Esophagus mucosa (tissue), 1 donor: ENCODE data around the gene LACTBL1. TPM values are rescaled to one million over a fixed set of nuclear protein-coding genes. Genes with fewer than 3 reads are reported as not detected.
"Not testable (repeated sequence)": the region's sequence is repeated elsewhere in the genome, so short reads cannot be mapped to it uniquely, and the experiment has no call there.

ENCODE experiments used
- ATAC-seq: fragments of 200-7000 bp; cut with Tn5 transposase; one replicate; pipeline ENCODE4 v1.9.1; 2020
- total RNA-seq: library from RNA; stranded (reverse); gene quantifications from one replicate; pipeline ENCODE4 v1.2.4, GENCODE V29; 2023
- donor health status: DM: yes; HTN: yes; CAD: no.

The LACTBL1 gene
- total RNA-seq, 1 donor from 2014 or later, result not detected

GRCh38 chr1:22976461-22977243 lies 4.0 kb upstream of the LACTBL1 start:
- ATAC-seq, result peak; percentile 96

DNA sequence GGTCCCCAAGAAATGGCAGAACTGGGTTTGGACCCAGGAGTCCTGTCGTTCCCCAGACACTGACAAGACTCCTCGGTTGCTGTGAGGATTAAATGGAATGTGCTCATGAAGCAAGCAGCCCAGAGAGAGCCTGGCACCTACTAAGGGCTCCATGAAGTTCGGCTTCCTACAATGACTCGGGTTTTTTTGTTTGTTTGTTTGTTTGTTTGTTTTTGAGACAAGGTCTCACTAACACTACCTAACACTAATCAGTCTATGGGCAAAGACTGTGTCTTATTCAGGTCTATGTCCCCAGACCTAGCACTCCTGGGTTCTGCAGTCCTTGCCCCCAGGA lies 3.4 kb upstream of the LACTBL1 start:
- no peak for ATAC-seq

DNA sequence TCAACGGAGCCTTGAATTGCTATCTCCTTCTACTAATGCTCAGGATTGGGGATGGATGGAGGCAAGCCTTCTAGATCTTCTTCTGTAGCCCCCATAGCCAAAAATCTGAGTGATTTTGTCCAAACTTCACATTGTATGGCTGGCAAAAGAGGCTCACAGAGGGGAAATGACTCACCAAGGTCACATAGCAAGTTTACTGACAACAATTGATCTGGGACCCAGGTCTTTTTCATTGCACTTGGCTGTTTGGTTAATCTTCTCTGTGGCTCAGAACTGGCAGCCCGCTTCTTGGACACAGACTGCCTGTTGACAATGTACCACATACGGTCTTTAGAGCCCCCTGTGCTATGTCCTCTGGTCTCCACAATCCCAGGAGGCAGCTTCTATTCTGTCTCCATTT lies 3.0 kb upstream of the LACTBL1 start:
- ATAC-seq, result no peak

DNA sequence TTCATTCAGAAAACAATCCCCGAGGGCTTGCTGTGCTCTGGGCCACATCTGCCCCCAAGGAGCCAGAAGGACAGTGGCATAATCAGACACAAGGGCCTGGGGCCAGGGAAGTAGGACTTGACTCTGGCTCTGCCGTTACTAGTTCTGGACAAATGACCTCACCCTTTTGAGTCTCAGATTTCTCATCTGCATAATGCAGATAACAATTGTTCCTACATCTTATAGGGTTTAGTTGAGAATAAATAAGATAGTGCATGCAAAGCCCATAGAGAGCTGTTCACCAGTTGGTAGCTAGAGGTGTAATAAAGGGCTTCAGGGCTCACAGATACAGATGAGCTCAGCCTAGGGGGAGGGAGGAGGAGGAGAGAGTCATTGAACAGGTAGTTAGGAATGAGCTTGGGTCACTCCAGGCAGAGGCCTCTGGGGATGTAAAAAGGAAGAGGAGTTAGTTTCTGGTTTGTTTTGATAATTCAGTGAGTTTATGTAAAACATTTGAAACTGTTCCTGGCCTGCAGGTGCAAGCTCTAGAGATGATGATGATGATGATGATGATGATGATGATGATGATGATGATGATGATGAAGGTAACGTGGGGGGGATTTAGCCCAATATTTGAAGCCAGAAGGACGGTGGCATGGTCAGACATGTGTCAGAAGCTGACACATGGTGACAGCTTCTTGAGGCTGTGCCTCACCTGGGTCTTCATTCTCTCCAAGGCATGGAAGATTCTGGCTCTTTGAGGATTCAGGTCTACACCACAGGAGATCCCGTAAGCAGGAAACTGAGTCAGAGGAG lies 858 bp downstream of the LACTBL1 start:
- no peak for ATAC-seq

DNA sequence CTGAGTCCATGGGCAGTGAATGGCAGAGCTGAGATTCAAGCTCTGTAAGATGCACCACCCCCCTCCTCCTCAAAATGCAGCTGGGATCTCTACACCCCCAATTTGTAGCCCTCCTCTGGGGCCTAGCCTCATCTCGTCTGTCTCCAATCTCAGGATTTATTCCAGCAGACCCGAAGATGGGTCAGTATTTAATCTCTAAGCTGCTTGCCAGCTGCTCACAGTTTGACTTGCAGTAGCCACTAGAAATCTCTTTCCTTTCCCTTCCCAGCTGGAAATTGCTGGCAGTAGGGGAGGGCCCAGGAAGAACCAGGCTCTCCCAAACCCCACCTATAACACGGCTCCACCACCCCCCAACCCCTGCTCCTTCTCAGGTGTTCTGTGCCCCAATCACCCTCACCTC lies 1.5 kb downstream of the LACTBL1 start:
- ATAC-seq, result no peak

DNA sequence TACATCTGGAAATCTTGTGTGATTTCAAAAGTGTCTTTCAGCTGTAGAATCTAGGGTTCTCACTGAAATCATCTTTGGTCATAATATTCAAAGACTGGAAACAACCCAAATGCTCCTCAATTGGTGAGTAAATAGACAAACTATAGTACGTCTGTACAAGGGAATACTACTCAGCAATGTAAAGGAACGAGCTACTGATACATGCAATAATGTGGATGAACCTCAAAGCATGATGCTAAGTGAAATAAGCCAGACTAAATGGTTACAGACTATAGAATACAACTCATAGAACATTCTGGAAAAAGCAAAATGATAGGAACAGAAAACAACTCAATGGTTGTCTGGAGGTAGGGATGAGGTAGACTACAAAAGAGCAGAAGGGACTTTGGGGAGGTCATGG lies 2.6 kb downstream of the LACTBL1 start:
- no peak for ATAC-seq

GRCh38 chr1:22969304-22969709 lies 3.4 kb downstream of the LACTBL1 start:
- ATAC-seq, result peak; percentile 31

DNA sequence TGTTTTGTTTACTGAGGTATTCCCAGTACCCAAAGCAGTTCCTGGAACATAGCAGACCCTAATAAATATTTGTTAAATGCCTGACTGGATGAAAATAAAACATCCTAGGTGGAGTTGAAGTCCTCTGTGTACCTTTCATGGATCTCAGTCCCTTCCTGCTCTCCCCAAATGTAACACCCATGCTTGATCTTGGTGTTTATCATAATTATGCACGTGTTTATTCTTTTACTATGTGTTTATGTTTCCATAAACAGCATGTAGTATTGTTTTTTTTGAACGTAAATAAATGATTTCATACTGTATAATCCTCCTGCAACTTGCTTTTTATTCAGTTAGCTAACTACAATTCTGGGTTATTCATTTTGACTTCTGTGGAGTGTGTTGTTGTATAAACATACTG lies 4.8 kb downstream of the LACTBL1 start:
- ATAC-seq, result no peak

GRCh38 chr1:22966309-22966708 lies 6.4 kb downstream of the LACTBL1 start:
- no peak for ATAC-seq

DNA sequence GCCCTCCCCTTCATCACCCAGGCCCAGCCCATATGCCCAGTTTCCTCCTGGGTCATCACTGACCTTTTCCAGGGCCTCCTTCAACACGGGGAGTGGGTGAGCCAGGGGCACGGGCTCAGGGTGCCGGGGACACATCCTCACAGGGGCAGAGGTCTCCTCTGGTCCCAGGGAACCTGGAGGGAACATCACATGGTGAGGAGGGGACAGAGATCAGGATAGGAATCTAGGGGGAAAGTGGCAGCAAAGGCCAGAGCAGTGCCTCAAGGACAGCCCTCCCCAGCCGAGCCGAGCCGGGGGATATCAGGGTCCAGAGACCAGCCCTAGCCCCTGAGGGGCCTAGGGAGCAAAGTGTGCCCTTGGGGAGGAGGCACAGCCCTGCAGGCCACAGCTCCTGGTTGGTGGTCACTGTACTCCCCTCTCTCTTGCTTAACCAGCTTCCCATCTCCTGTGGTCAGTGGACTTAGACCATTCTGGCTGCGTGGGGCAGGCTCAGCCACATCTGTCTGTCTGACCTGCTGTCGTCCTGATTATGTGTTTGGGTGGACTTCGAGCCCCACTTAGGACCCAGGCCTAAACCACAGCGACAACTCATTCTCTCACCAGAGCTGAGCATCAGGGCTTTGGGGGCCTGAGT lies 9.5 kb downstream of the LACTBL1 start:
- ATAC-seq, result no peak

- ATAC-seq, result no peak
These were observed 10.1 kb downstream of the LACTBL1 start for GRCh38 chr1:22962558-22962957.

DNA sequence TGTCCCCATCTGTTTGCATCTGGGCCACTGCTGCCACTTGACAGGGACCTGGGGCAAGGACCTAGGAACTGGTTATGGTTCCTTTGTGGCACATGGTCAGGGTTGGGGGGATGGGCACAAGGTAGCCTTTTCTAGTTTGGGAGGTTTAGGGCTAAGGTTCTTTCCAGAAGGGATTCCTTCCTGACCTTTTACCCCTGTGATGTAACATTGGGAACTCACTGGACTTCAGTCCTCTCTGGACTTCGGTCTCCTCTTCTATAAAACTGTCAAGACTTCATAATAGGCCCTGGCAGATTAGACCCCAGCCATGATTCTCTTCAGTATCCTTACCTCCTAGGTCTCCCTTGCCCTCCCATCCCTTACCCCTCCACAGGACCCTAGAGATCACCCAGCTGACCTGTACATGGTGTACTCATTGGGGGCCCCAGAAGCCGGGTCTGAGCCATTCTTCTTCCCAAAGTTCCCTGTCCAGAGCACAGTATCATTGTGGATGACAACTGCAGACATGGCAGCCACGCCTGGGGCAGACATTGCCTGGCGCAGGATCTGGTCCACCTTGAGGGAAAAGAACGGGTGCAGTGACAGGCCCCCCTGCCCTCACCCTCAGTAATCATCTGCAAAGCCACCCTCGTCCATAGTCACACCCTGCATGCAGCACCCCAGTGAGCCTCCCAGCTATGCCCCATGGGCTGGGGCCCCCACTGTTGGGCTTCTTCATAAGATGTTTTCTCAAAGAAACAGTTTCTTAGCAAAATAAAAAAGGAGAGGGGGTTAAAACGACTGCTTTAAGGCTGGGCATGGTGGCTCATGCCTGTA lies 12.9 kb downstream of the LACTBL1 start:
- no peak for ATAC-seq

- ATAC-seq, result no peak
These were observed 14.1 kb downstream of the LACTBL1 start for GRCh38 chr1:22958556-22958955.

DNA sequence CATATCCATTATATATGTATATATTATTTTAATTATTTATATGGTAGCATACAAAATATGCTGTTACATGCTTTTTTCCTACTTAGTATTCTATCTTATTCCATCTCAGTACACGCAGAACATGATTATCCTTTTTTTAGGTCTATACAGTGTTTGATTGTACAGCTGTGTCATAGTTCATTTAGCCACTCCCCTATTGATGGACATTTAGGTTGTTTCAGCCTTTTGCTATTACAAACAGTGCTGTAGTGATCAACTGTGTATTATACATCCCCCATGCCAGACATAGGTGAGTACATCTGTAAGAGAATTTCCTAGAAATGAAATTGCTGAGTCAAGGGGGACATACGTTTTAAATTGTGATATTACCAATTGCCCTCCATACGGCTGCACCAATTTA lies 15.6 kb downstream of the LACTBL1 start:
- no peak for ATAC-seq

GRCh38 chr1:22955146-22955545 lies 17.5 kb downstream of the LACTBL1 start:
- ATAC-seq, result no peak

DNA sequence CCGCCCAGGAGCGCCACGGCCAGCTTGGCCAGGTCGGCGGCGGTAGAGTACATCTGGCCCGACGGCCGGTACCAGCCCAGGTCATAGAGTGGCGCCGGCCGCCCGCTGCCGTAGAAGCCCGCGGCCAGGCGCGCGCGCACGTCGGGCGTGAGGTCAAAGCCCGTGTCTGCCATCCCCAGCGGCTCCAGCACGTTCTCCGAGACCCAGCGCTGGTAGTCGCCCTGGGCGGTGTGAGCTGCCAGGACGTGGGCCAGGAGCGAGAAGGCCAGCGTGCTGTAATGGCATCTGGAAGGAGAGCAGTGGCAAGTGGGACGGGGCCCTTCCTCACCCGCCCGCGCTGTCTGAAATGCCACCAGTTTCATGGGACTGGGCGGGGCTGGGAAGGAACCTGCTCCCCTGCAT lies 18.9 kb downstream of the LACTBL1 start:
- no peak for ATAC-seq

- ATAC-seq, result peak; percentile 42
These were observed 19.5 kb downstream of the LACTBL1 start for GRCh38 chr1:22953057-22953739.

- no peak for ATAC-seq
These were observed 20.0 kb downstream of the LACTBL1 start for GRCh38 chr1:22952694-22953056.

DNA sequence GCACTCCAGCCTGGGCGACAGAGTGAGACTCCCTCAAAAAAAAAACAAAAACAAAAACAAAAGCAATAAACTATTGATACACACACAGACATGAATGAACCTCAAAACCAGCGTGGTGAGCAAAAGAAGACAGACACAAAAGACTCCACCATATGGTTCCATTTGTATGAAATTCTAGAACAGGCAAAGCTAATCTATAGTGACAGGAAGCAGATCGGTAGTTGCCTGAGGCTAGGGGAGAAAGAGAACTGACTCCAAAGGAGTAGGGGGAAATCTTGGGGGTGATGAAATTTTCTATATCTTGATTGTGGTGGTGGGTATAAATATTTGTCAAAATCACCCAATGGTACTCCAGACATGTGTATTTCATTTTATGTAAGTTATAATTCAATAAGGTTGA lies 20.9 kb downstream of the LACTBL1 start:
- no peak for ATAC-seq

DNA sequence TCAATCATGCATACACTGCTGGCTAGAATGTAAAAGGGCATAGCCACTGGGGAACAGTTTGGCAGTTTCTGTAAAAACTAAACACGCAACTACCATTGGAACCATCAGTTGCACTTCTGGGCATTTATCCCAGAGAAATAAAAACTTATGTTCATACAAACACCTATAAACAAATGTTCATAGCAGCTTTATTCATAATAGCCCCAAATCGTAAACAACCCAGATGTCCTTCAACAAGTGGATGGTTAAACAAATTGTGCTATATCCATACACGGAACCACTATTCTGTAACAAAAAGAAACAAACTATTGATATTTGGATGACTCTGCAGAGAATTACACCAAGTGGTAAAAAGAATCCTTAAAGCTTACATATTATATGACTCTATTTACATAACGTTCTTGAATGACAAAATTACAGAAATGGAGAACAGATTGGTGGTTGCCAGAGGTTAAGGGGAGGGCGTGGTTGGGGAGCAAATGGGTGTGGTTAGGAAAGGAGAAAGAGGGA lies 22.8 kb downstream of the LACTBL1 start:
- no peak for ATAC-seq

DNA sequence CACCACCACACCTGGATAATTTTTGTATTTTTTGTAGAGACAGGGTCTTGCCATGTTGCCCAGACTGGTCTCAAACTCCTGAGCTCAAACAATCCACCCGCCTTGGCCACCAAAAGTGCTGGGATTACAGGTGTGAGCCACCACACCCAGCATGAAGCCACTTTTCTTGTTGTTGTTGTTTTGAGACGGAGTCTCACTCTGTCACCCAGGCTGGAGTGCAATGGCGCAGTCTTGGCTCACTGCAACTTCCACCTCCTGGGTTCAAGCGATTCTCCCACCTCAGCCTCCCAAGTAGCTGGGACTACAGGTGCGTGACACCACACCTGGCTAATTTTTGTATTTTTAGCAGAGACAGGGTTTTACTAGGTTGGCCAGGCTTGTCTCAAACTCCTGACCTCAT lies 27.5 kb downstream of the LACTBL1 start:
- not testable (repeated sequence) for ATAC-seq
